Measurements from ENCODE around the gene KCNH5. TPM values are rescaled to one million over a fixed set of nuclear protein-coding genes. Genes with fewer than 3 reads are reported as not detected.

Gene KCNH5
- total RNA-seq, 1 experiment from 2014 or later: not detected

- Histone ChIP-seq H3K36me3 (no peaks in the 10 kb centered on the region), H3K9me3 (no peaks in the 10 kb centered on the region), H3K27me3 (no peaks in the 10 kb centered on the region), H3K4me3 (no peak overlapping the region)
- no peak for DNase-seq
Observed at GRCh38 chr14:62689733-62690132, 355.5 kb downstream of the KCNH5 start.

DNA sequence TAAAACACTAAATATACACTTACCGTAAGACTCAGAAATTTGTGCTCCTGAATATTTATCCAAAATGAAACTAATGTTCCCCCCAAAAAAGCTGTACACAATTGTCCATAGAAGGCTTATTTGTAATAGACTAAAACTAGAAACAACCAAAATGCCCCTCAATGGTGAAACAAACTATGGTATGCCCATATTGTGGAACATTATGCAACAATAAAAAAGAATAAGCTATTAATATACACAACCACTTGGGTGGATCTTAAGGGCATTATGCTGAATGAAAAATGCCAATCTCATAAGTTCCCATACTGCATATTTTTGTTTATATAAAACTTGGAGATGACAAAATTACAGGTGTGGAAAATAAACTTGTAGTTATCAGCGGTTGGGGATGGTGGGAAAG, 357.4 kb downstream of the KCNH5 start:
- Histone ChIP-seq H3K27me3 (no peaks in the 10 kb centered on the region), H3K36me3 (no peaks in the 10 kb centered on the region), H3K9me3 (no peaks in the 10 kb centered on the region), H3K4me3 (no peak overlapping the region)
- DNase-seq: no peak

DNA sequence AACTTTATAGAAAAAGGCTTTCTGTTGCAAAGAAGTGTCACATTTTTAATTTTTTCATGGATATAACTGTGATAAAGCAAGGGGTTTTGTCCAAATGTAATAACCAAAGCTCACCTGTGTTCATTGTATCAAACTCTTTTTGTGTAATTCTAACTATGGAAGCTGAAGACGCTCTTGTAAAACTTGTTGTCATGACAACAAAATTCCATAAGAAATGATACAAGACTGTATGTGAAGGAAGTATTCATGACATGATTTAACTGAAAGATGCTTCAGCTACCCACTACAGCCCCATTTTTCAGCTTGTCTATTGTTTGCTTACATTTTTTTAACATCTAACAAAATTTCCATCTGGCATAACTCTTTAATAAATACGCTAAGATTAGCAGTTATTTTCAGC, 360.9 kb downstream of the KCNH5 start:
- H3K9me3 ChIP-seq: no peaks in the 10 kb centered on the region
- no peaks in the 10 kb centered on the region for H3K27me3 ChIP-seq
- H3K4me3 ChIP-seq: no peak overlapping the region
- H3K36me3 ChIP-seq: no peaks in the 10 kb centered on the region
- no peak for DNase-seq

DNA sequence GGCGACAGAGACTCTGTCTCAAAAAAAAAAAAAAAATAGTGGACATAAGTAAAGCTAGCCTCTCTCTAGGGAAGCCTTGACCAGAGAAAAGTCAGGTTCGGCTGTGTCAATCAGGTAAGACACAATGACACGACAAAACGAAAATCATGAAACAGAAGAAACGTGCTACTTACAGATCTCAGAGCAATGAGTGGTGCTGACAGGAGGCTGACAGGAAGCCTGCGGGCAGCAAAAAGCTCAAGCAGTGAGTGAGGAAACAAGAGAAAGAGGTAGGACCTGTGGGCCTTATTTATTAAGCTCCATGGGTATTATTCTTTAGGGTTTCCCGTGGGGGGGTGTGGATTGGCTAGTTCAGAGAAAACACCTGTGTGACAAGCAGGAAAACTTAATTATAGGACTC, 363.1 kb downstream of the KCNH5 start:
- DNase-seq: no peak
- H3K9me3 ChIP-seq: no peaks in the 10 kb centered on the region
- no peak overlapping the region for H3K4me3 ChIP-seq
- H3K36me3 ChIP-seq: no peaks in the 10 kb centered on the region
- no peaks in the 10 kb centered on the region for H3K27me3 ChIP-seq

DNA sequence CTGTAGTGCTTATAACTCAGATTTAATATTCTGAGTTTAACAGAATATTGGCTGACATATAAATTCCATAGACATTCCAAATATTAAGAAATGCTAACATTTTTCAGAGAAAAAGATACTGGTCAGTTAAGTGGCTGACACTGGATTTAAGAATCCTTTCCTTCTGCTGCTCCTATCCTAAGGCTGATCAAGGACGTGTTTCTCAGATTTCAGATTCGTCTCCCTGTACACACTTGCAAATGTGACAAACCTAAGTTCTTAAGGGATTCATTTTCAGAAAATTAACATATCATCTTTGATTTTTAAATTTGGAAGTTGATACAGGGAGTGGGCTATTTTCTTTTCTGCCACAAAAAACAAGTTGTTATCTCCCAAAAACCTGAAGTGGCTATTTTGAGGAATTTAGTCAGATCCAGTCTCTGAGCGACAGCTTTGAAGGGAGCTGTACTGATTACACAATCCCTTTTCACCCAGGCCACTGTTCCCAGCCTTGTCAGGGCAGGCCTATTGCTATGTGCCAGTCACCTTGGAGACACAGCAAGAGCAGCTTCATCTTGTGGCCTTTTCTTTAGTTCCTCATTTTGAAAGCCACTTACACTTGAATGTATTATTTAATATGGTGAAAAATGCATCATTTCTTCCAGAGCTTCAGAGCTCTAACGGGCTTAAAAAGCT, 370.6 kb downstream of the KCNH5 start:
- no peak for DNase-seq
- H3K27me3 ChIP-seq: no peaks in the 10 kb centered on the region

DNA sequence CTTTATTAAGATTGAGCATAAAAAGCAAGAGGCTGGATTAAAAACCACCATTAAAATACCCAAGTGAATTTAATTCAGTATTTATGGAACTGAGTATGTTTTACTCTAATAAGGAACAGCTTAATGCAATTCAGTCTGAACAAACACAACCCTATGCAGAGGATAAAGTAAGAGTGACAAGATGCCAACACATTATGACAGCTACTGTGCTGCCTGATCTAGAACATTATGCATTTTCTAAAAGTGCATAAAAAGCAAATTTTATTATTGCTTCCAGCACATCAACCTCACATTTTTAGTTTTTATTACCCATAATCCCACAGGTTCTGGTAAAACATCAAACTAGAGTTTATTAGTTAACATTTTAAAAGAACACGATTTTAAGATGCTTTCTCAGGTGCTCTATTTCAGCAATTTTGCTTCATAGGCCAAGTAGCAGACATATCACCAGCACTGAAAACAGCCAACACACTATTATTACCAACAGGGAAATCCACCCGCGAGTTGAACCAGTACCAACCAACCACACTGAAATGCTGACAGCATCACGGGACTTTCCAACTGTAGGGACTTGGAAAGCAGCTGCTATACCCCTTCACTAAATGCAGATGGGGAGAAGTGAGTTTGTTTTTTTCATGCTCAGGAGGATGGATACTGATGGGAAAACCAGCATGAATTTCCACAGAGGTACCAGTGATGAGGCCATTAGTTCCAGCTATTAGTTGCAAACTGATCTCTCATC, 372.1 kb downstream of the KCNH5 start:
- Histone ChIP-seq H3K9me3 (no peaks in the 10 kb centered on the region), H3K36me3 (no peaks in the 10 kb centered on the region), H3K27me3 (no peaks in the 10 kb centered on the region), H3K4me3 (no peak overlapping the region)
- DNase-seq: no peak

More for the DNA sequence above, 370.6 kb downstream of the KCNH5 start:
- Histone ChIP-seq H3K36me3 (no peaks in the 10 kb centered on the region), H3K4me3 (no peak overlapping the region), H3K9me3 (no peaks in the 10 kb centered on the region)

GRCh38 chr14:62670526-62670925, 374.7 kb downstream of the KCNH5 start:
- Histone ChIP-seq H3K27me3 (no peaks in the 10 kb centered on the region), H3K36me3 (no peaks in the 10 kb centered on the region), H3K4me3 (no peak overlapping the region), H3K9me3 (no peaks in the 10 kb centered on the region)
- no peak for DNase-seq

DNA sequence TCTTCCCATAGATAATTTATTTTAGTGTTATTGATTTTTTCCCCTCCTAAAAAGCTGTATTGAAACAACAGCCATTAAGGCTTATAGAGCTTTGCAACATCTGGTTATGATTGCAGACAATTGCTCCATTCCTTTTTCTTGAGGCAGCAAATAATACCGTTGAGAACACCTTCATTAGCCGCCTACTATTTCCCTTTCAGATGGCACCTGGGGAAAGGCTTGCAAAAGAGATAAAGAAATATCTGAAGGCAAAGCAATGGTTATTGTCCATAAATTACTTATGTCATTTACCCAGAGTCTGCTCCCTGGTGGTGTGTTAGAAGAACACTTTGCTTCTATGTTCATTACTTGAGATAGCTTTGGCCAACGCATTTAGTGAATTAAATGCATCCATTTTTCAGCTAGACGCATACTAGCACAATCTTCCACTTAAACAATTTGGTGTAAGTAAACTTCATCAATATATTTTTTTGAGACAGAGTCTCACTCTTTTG, 377.8 kb downstream of the KCNH5 start:
- Histone ChIP-seq H3K9me3 (no peaks in the 10 kb centered on the region), H3K4me3 (no peak overlapping the region), H3K27me3 (no peaks in the 10 kb centered on the region), H3K36me3 (no peaks in the 10 kb centered on the region)
- no peak for DNase-seq

DNA sequence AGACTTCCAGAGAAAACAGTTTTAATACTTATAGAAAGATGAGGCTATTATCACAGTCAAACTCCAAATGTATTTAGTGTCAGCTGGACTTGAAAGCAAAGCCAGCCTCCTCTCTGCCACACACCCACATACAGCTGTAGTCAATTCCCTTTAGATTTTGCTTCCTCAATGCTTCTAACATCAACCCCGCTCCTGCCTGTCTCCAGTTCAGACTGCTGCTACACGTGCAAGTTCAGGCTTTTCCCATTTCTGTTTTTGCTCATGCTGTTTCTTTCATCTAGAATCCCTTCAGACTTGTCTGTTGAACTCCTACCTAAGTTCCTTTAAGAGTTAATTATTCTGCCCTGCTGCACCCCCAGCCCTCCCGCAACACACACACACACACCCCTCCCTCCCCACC, 380.0 kb downstream of the KCNH5 start:
- DNase-seq: no peak

GRCh38 chr14:62663456-62663821, 381.8 kb downstream of the KCNH5 start:
- Histone ChIP-seq H3K27me3 (no peaks in the 10 kb centered on the region), H3K4me3 (no peak overlapping the region), H3K9me3 (no peaks in the 10 kb centered on the region), H3K36me3 (no peaks in the 10 kb centered on the region)
- no peak for DNase-seq

More for the DNA sequence above, 380.0 kb downstream of the KCNH5 start:
- H3K27me3 ChIP-seq: no peaks in the 10 kb centered on the region
- H3K9me3 ChIP-seq: no peaks in the 10 kb centered on the region
- no peak overlapping the region for H3K4me3 ChIP-seq
- H3K36me3 ChIP-seq: no peaks in the 10 kb centered on the region

- no peak overlapping the region for H3K4me3 ChIP-seq
- H3K27me3 ChIP-seq: no peaks in the 10 kb centered on the region
Observed at GRCh38 chr14:62662811-62663455, 382.3 kb downstream of the KCNH5 start.

GRCh38 chr14:62661818-62662217, 383.4 kb downstream of the KCNH5 start:
- no peak for DNase-seq
- H3K27me3 ChIP-seq: no peaks in the 10 kb centered on the region
- no peaks in the 10 kb centered on the region for H3K36me3 ChIP-seq
- H3K4me3 ChIP-seq: no peak overlapping the region
- H3K9me3 ChIP-seq: no peaks in the 10 kb centered on the region

More at GRCh38 chr14:62662811-62663455, 382.3 kb downstream of the KCNH5 start:
- H3K36me3 ChIP-seq: no peaks in the 10 kb centered on the region
- no peak for DNase-seq
- H3K9me3 ChIP-seq: no peaks in the 10 kb centered on the region

- Histone ChIP-seq H3K9me3 (no peaks in the 10 kb centered on the region), H3K36me3 (no peaks in the 10 kb centered on the region), H3K4me3 (no peak overlapping the region), H3K27me3 (no peaks in the 10 kb centered on the region)
- no peak for DNase-seq
Observed at GRCh38 chr14:62658631-62659030, 386.6 kb downstream of the KCNH5 start.

GRCh38 chr14:62657376-62657775, 387.9 kb downstream of the KCNH5 start:
- Histone ChIP-seq H3K4me3 (no peak overlapping the region), H3K36me3 (no peaks in the 10 kb centered on the region), H3K27me3 (no peaks in the 10 kb centered on the region), H3K9me3 (no peaks in the 10 kb centered on the region)
- no peak for DNase-seq

DNA sequence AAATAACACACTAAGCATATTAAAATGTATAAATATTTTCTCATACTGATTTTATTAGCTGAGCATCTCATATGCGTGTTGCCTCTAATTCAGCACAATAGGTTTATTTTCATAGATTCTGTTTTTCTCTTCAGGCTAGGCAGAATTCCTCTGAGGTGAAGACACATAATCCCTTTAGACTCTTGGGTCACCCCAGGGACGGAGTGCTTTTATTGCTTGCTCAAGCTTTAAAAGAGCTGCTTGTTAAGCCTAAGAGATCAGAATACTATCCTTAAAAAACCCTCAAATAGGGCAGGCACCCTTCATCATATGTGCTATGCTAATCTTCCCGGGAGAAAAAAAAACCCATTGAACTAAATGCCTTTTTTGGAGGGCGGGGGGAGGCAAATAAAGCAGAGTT, 390.1 kb downstream of the KCNH5 start:
- Histone ChIP-seq H3K36me3 (no peaks in the 10 kb centered on the region), H3K4me3 (no peak overlapping the region), H3K27me3 (no peaks in the 10 kb centered on the region), H3K9me3 (no peaks in the 10 kb centered on the region)
- DNase-seq: no peak

DNA sequence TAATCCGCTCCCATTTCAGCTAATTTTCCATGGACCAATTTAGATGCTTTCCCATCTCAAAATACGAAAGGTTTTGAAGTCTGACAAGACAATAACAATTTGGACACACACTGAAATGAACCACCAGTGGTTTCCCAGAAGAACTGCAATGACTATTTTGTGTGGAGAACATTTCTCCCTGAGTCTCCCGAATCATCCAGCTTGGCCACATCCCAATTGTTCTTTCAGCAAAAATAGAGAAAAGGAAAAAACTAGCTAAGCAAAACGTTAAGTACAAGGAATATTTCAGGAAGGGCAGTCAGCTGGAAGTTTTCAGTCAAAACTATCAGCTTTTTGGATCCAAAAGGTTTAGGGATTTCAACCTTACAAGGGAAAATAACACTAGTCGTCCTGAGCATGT, 390.6 kb downstream of the KCNH5 start:
- Histone ChIP-seq H3K36me3 (no peaks in the 10 kb centered on the region), H3K9me3 (no peaks in the 10 kb centered on the region), H3K4me3 (no peak overlapping the region), H3K27me3 (no peaks in the 10 kb centered on the region)
- no peak for DNase-seq

Data from MG63 (cell line).